H1 (cell line): ENCODE data around the gene FBXW8. TPM values are rescaled to one million over a fixed set of nuclear protein-coding genes. Genes with fewer than 3 reads are reported as not detected.

Source experiments
- CTCF ChIA-PET: fragments of 300-600 bp; sonication (Branson Sonifier 250); formaldehyde crosslinking; loops from one replicate; lab custom pipeline; 2021; ENCODE audit not compliant: partially characterized antibody; lab: Charles Lee
- POLR2A ChIA-PET: fragments of 300-600 bp; sonication (Branson Sonifier 250); formaldehyde crosslinking; loops from one replicate; lab custom pipeline; 2021; ENCODE audit warnings: inconsistent platforms; ENCODE audit not compliant: partially characterized antibody; lab: Charles Lee
- DNase-seq, 2 experiments: peaks; one replicate each; pipeline versions ENCODE4 v3.0.0 to v3.0.0-alpha.2; 2010 to 2022; ENCODE audit warnings: low spot score in 2 of 2, low read depth in 1 of 2, mixed read lengths in 1 of 2
- FAIRE-seq: peaks from 2 replicates; lab custom pipeline; 2011; peaks lifted over from hg19 to GRCh38; lab: Jason Lieb, UNC
- H2AFZ ChIP-seq: 2 replicates; pipeline ENCODE4 v1.8.1; 2012; ENCODE audit warnings: low read length, inconsistent platforms
- H2AK5ac ChIP-seq: 2 replicates; pipeline ENCODE4 v1.6.1; 2013; ENCODE audit warnings: low read depth, low read length
- H2BK120ac ChIP-seq: replicated peaks from 2 replicates; pipeline ENCODE3; 2013; ENCODE audit warnings: low read depth, low read length, inconsistent platforms
- H2BK12ac ChIP-seq: 2 replicates; pipeline ENCODE4 v1.6.1; 2013; ENCODE audit warnings: low read depth, low read length
- H2BK15ac ChIP-seq: 2 replicates; pipeline ENCODE4 v1.6.1; 2013; ENCODE audit warnings: low read length
- H2BK20ac ChIP-seq: 2 replicates; pipeline ENCODE4 v1.6.1; 2013; ENCODE audit warnings: low read length
- H2BK5ac ChIP-seq: 2 replicates; pipeline ENCODE4 v1.6.1; 2013; ENCODE audit warnings: low read depth, low read length
- H3K14ac ChIP-seq: 2 replicates; pipeline ENCODE4 v1.6.1; 2013; ENCODE audit warnings: inconsistent platforms; ENCODE audit not compliant: insufficient read length
- H3K18ac ChIP-seq: 2 replicates; pipeline ENCODE4 v1.6.1; 2013; ENCODE audit warnings: low read length; ENCODE audit errors: extremely low read depth
- H3K23ac ChIP-seq: 2 replicates; pipeline ENCODE4 v1.6.1; 2013; ENCODE audit warnings: inconsistent platforms; ENCODE audit not compliant: insufficient read length
- H3K23me2 ChIP-seq: 2 replicates; pipeline ENCODE4 v1.6.1; 2013; ENCODE audit warnings: low read depth, low read length
- H3K27ac ChIP-seq: 2 replicates; pipeline ENCODE4 v1.6.1; 2011; ENCODE audit warnings: low read depth, low read length, inconsistent platforms
- H3K27me3 ChIP-seq, 4 experiments: replicated peaks in 1 of 4; 1 replicate in 1 of 4; 2 replicates in 3 of 4; pipeline versions ENCODE4 v1.6.1 to v1.8.1; 2011 to 2013; ENCODE audit warnings: low read length in 3 of 4, mild to moderate bottlenecking in 3 of 4, inconsistent platforms in 2 of 4, mixed read lengths in 2 of 4, moderate library complexity in 1 of 4; ENCODE audit not compliant: control insufficient read depth in 3 of 4, insufficient read depth in 3 of 4; ENCODE audit errors: extremely low read depth in 1 of 4
- H3K36me3 ChIP-seq, 4 experiments: 2 replicates each; pipeline versions ENCODE4 v1.6.1 to v1.8.1; 2011 to 2013; ENCODE audit warnings: mild to moderate bottlenecking in 4 of 4, low read length in 3 of 4, moderate library complexity in 2 of 4, control low read depth in 1 of 4, inconsistent platforms in 1 of 4; ENCODE audit not compliant: insufficient read depth in 4 of 4, control insufficient read depth in 2 of 4
- H3K4ac ChIP-seq: replicated peaks from 2 replicates; pipeline ENCODE3; 2013; ENCODE audit warnings: low read length, low read depth, mixed read lengths, inconsistent platforms; ENCODE audit not compliant: insufficient read length
- H3K4me1 ChIP-seq, 4 experiments: replicated peaks in 1 of 4; 1 replicate in 1 of 4; 2 replicates in 3 of 4; pipeline versions ENCODE4 v1.6.1 to v1.8.1; 2011 to 2013; ENCODE audit warnings: low read length in 3 of 4, inconsistent platforms in 2 of 4, mixed read lengths in 1 of 4; ENCODE audit not compliant: insufficient read depth in 4 of 4, control insufficient read depth in 3 of 4
- H3K4me2 ChIP-seq, 2 experiments: 2 replicates each; pipeline versions ENCODE4 v1.6.1 to v1.8.1; 2011 to 2013; ENCODE audit warnings: low read depth in 2 of 2, low read length in 2 of 2, control low read depth in 1 of 2, inconsistent platforms in 1 of 2, mild to moderate bottlenecking in 1 of 2; ENCODE audit not compliant: insufficient read depth in 1 of 2
- H3K4me3 ChIP-seq, 4 experiments: fragments of 200-600, 300-600 bp in 1 of 4; sonication (generic), shearing (Covaris generic), sonication (Bioruptor Twin) in 1 of 4; 2 replicates each; pipeline versions ENCODE4 v1.5.1 to v1.8.1; 2011 to 2016; ENCODE audit warnings: low read length in 4 of 4, low read depth in 3 of 4, control low read depth in 2 of 4, inconsistent platforms in 2 of 4, mild to moderate bottlenecking in 2 of 4, mixed read lengths in 1 of 4, moderate library complexity in 1 of 4; ENCODE audit not compliant: insufficient read depth in 2 of 4; ENCODE audit errors: extremely low read depth in 1 of 4
- H3K56ac ChIP-seq: replicated peaks from 2 replicates; pipeline ENCODE3; 2013; ENCODE audit warnings: low read depth, mild to moderate bottlenecking, mixed read lengths, low read length, inconsistent platforms; ENCODE audit not compliant: insufficient read length
- H3K79me1 ChIP-seq: 2 replicates; pipeline ENCODE4 v1.6.1; 2013; ENCODE audit warnings: low read depth, low read length, control low read depth
- H3K79me2 ChIP-seq, 2 experiments: 2 replicates each; pipeline versions ENCODE4 v1.6.1 to v1.8.1; 2012 to 2013; ENCODE audit warnings: low read length in 2 of 2, mild to moderate bottlenecking in 2 of 2, inconsistent platforms in 1 of 2; ENCODE audit not compliant: insufficient read depth in 2 of 2, control insufficient read depth in 1 of 2
- H3K9ac ChIP-seq, 4 experiments: replicated peaks in 1 of 4; 1 replicate in 1 of 4; 2 replicates in 3 of 4; pipeline versions ENCODE4 v1.6.1 to v1.8.1; 2011 to 2013; ENCODE audit warnings: low read depth in 3 of 4, low read length in 3 of 4, control low read depth in 2 of 4, mild to moderate bottlenecking in 2 of 4, moderate library complexity in 2 of 4, inconsistent platforms in 1 of 4; ENCODE audit errors: extremely low read depth in 1 of 4
- H3K9me3 ChIP-seq, 2 experiments: 2 replicates each; pipeline versions ENCODE4 v1.6.1 to v1.8.1; 2012 to 2013; ENCODE audit warnings: mild to moderate bottlenecking in 2 of 2, moderate library complexity in 2 of 2, control low read depth in 1 of 2, inconsistent platforms in 1 of 2, low read depth in 1 of 2, low read length in 1 of 2, mixed read lengths in 1 of 2; ENCODE audit not compliant: insufficient read depth in 2 of 2
- H4K20me1 ChIP-seq, 2 experiments: replicated peaks in 1 of 2; 2 replicates each; pipeline versions ENCODE3 to v1.8.1; 2011 to 2013; ENCODE audit warnings: inconsistent platforms in 2 of 2, low read length in 2 of 2, mild to moderate bottlenecking in 1 of 2; ENCODE audit not compliant: insufficient read depth in 2 of 2, control insufficient read depth in 1 of 2
- H4K5ac ChIP-seq: 2 replicates; pipeline ENCODE4 v1.6.1; 2013; ENCODE audit warnings: low read length, low read depth, mixed read lengths, inconsistent platforms; ENCODE audit not compliant: insufficient read length
- H4K8ac ChIP-seq: 2 replicates; pipeline ENCODE4 v1.8.0; 2013; ENCODE audit warnings: mild to moderate bottlenecking, moderate library complexity, low read length, inconsistent platforms; ENCODE audit not compliant: insufficient read depth; ENCODE audit errors: extremely low read depth
- H4K91ac ChIP-seq: replicated peaks from 2 replicates; pipeline ENCODE3; 2013; ENCODE audit warnings: low read length, mixed read lengths, inconsistent platforms; ENCODE audit not compliant: insufficient read length
- FOSL1 ChIP-seq: IDR thresholded peaks from 2 replicates; pipeline ENCODE4 v1.6.1; 2011; ENCODE audit warnings: mild to moderate bottlenecking, low read depth, low read length, moderate library complexity; ENCODE audit not compliant: insufficient read depth
- PHF8 ChIP-seq: fragments of 200-600 bp; sonication (generic); conservative IDR thresholded peaks from 2 replicates; pipeline ENCODE4 v1.7.1; 2012; ENCODE audit warnings: low read depth, mild to moderate bottlenecking, inconsistent platforms, low read length, moderate library complexity
- RXRA ChIP-seq: IDR thresholded peaks from 2 replicates; pipeline ENCODE4 v1.6.1; 2011; ENCODE audit warnings: low read depth, mild to moderate bottlenecking, low read length, moderate library complexity; ENCODE audit not compliant: insufficient read depth
- ZNF274 ChIP-seq: IDR thresholded peaks from 2 replicates; pipeline ENCODE4 v1.7.0; 2012; ENCODE audit warnings: low read length, borderline replicate concordance; ENCODE audit errors: extremely low read depth
- WGBS, 2 experiments: shearing (Covaris generic) in 1 of 2; methylation state at CpG; one replicate each; pipeline versions ENCODE4 v1.1.6 to v1.1.7; 2013 to 2015; ENCODE audit warnings: low lambda C conversion rate in 2 of 2, mixed read lengths in 2 of 2, inconsistent platforms in 1 of 2, low coverage in 1 of 2, missing lambda C conversion rate in 1 of 2; ENCODE audit not compliant: insufficient replicate concordance in 2 of 2, insufficient coverage in 1 of 2, insufficient read length in 1 of 2; ENCODE audit errors: extremely low coverage in 1 of 2, missing lambda C conversion rate in 1 of 2; 5-methylcytosine and 5-hydroxymethylcytosine counted together
- polyA plus RNA-seq, 7 experiments: library from polyadenylated mRNA; depleted of rRNA in 3 of 7; stranded (reverse) in 5 of 7; unstranded in 2 of 7; fragments of >200 nt in 5 of 7; fragments of 200-250 nt in 2 of 7; gene quantifications; 1 replicate in 5 of 7; 2 replicates in 1 of 7; 4 replicates in 1 of 7; pipeline versions ENCODE4 v1.2.1 to v1.2.3, GENCODE V29; 2011 to 2013; ENCODE audit warnings: missing spikeins in 2 of 7, mixed read lengths in 2 of 7
- total RNA-seq: library from RNA; stranded (reverse); fragmentation: NEBNext Ultra II Directional; extraction: Animal tissue kit (Norgen Biotek cat#: 25700); gene quantifications from 2 replicates; pipeline ENCODE4 v1.2.1, GENCODE V29; 2021

FBXW8 gene
- total and polyA plus RNA-seq, 2 of the 8 experiments (the other 6 are each of a cell fraction or from before 2014, with no cell fraction given): 15.8 to 16.0 TPM

- Histone ChIP-seq H3K14ac (no peak overlapping the region), H3K4ac (no peak overlapping the region), H2AK5ac (no peak overlapping the region), H3K79me2 (no peaks in the 10 kb centered on the region), H3K27ac (no peak overlapping the region), H3K36me3 (no peaks in the 10 kb centered on the region; a peak in 1 of 8 replicates), H2BK12ac (no peak overlapping the region), H3K23ac (no peak overlapping the region), H2BK120ac (no peak overlapping the region), H2BK15ac (no peak overlapping the region), H2AFZ (no peak overlapping the region), H3K27me3 (no peaks in the 10 kb centered on the region), H4K5ac (no peak overlapping the region), H4K91ac (no peak overlapping the region), H3K56ac (no peak overlapping the region), H4K8ac (no peak overlapping the region), H3K4me3 (no peak overlapping the region), H3K4me1 (peaks cover 0 to 24% (median 2%) of the 10 kb centered on the region in 4 experiments; a peak in 3 of 7 replicates), H2BK5ac (no peak overlapping the region), H2BK20ac (no peak overlapping the region), H3K79me1 (peaks cover 2% of the 10 kb centered on the region), H3K23me2 (no peaks in the 10 kb centered on the region; the same call in 1 of the 2 replicates), H3K18ac (no peak overlapping the region), H3K9ac (no peak overlapping the region), H4K20me1 (peaks cover 0 to 2% of the 10 kb centered on the region in 2 experiments), H3K9me3 (no peaks in the 10 kb centered on the region), H3K4me2 (peak overlapping the region in 1 of 2 experiments; percentile 7; a peak in 1 of 4 replicates)
- WGBS, 2 experiments: 46% methylated on average over 5 of the region's 5 CpGs; no CpG with 5 or more reads in 1 of the 2 experiments
- no peak for TF ChIP-seq ZNF274
- TF ChIP-seq RXRA: no peak
- no peak for TF ChIP-seq PHF8
- TF ChIP-seq FOSL1: no peak
- FAIRE-seq (peak; percentile 65), DNase-seq (no peak)
- CTCF ChIA-PET: interaction anchor here (0.5 to 2.5 kb wide), 11 partner anchors 9 to 400 kb away, joined by 3 to 14 read pairs (median 3); no protein-coding TSS in a partner anchor
- POLR2A ChIA-PET: interaction anchor here (1.2 to 3.1 kb wide), 3 partner anchors 11 to 182 kb away, joined by 3 to 11 read pairs (median 4); no protein-coding TSS in a partner anchor
These were observed 89.6 kb downstream of the FBXW8 start for GRCh38 chr12:117000316-117000715.
